Stimulated activated naive CD8-positive, alpha-beta T cell treated with anti-CD3 and anti-CD28 coated beads, Interleukin-15, Interleukin-2, amounts not matched to agents 100 U/mL and 50 U/mL, for 24 hours (primary cell): Measurements from ENCODE around the gene GJB5.
"Not testable (repeated sequence)": the region's sequence is repeated elsewhere in the genome, so short reads cannot be mapped to it uniquely, and the experiment has no call there.

Source experiments
- ATAC-seq: fragments of 150-1000 bp; cut with Tn5 transposase; one replicate; pipeline ENCODE4 v1.10.0; 2021
- DNase-seq: peaks from one replicate; pipeline ENCODE4 v3.0.0; 2021

Gene GJB5

DNA sequence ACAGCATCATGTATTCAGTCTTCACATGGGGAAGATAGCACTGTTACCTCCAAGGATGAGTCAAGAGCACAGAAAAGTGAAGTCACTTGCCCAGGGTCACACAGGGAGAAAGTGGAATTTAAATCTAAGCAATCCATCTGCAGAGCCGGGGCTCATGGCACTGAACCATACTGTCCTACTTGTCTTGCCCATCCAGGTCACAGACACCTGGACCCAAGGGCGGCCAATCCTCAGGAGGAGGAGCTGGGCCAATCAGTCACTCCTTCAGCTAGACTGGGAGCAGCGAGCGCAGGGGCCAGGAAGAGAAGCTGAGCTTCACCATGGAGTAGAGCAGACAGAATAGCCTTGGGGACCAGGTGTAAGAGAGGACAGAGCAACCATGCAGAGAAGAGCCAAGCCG, 9.2 kb upstream of the GJB5 start:
- no peak for ATAC-seq
- no peak for DNase-seq

DNA sequence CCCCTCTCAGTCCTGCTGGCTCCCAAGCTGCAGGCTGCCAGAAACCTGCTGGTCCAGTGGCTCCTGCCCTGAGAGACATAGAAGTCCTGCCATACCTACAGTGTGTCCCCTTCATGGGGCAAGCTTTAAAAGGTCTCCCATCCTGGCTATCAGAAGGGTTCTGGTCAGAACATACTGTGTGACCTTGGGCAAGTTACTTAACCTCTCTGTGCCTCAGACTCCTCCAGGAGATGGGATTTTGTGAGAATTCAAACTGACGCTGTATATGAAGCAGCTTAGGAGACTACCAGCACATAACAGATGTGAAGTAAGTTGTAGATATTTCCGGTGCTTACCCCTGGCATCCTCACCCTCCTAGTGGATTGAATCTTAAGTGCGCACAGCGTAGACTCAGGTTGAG, 8.7 kb upstream of the GJB5 start:
- ATAC-seq (no peak), DNase-seq (no peak)

DNA sequence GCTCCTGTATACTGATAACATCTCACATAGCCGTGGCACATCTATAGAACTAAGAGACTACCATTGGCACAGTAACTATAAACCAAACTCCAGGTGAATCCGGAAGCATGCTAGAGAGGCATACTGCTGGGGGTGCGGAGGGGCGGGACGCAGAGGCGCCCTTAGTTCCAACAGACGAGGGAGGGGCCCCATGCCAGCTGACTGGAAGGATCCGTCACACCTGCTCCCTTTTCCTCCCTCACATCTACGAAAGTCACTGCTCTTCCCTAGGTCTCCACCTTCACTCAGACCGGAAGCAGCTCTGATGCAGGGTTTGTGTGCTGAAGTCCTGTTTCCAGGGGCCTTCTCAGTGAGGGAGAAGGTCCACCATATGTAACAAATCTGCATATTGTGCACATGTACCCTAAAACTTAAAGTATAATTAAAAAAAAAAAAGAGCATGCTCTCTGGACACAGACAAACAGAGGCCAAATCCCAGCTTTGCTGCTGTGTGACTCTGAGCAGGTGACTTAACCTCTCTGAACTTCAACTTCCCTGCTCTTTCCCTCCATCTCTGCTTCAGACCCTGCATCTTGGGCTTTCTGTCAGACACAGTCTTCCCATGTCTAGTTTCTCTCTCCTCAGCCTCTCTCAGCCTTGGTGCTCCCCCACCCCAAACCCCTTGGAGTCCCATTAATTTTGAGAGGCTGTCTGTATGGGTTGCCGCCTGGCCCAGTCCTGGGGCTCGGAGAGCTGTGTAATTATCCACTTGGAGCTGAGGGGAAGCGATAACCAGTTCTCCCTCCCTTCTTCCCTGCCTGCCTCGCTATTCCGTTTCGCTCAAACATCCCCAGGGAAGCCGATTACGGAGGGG, 7.8 kb upstream of the GJB5 start:
- ATAC-seq (no peak), DNase-seq (no peak)

DNA sequence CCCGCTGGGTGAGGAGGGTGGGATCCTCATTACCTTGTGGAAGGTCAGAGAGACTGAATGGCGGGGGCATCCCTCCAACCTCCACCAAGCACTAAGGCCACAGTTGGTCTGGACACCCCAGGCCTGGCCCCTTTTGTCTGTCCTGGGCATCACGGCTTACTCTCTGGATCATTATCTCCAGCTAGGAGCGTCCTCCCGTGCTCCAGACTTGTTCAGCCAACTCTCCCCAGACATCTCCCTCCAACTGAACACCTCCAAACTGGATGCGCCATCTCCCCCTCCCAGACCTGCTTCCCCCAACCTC, 7.3 kb upstream of the GJB5 start:
- no peak for ATAC-seq

DNA sequence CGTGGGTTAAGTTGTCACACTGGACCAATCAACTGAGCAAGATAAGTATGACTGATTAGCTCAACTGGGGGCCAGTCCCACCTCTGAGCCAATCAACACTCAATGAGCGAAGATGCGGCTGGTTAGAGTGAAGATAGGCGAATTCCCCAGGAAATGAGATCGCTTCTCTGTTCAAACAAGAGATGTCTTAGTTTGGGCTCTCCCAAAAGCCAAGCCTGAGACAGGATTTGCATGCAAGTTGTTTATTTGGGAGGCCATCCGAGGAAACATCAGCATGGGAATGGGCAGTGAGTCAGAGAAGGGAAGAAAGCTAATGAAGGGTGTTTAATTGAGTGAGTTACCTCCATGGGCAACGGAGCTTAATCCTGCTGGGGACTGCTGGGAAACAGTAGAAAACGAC, 4.9 kb upstream of the GJB5 start:
- ATAC-seq = no peak
- no peak for DNase-seq

More for the DNA sequence above, 7.3 kb upstream of the GJB5 start:
- no peak for DNase-seq

DNA sequence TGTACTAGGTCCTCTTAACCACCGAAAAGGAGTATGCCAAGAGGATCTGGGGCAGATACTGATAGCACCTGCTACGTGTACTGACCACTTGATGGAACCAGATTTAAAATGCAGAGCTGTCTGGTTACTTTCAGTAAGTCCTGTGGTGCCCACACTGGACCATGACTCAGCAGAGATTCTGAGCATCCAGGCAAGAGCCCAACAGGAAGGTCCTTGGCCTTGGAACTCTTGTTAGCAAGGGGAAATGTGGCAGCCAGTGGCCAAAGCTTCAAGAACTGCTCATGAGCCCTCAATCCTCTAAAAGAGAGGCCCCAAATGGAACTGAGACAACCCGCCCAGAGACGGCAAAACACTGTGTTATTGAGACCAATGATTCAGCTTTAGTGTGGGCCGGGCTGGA, 4.2 kb upstream of the GJB5 start:
- ATAC-seq (no peak), DNase-seq (no peak)

DNA sequence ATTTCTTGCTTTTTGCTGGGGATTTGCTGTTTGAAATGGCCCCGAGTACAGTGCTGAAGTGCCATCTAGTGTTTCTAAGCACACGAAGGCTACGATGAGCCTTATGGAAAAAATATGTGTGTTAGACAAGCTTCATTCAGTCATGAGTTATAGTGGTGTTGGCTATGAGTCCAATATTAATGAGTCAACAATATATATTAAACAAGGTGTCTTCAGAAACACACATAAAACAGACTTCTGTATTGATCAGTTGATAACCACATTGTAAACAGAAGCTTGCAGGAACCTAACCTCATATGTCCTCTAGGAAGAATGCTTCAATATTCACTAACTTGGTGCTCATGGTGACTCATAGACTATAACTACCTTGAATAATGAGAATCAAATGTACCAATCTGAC, 1.7 kb upstream of the GJB5 start:
- no peak for ATAC-seq

DNA sequence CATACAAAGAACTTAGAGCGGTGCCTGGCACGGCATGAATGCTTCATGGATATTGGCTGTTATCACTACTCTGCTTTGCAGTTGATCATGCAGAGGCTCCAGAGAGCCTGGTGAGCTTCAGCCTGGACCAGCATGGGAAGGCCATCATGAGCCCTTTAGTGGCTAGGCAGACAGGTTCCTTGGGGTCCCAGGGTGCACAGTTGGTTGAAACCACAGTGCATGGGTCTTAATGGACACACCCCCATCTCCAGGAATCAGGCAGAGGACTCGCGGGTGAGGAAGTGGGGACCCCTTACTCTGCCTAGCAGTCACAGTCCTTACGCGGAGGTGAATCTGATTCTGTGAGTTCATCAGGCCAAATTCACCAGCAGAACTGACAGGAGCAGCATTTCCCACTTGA, 1.1 kb downstream of the GJB5 start:
- DNase-seq = no peak

More for the DNA sequence above, 1.7 kb upstream of the GJB5 start:
- no peak for DNase-seq

DNA sequence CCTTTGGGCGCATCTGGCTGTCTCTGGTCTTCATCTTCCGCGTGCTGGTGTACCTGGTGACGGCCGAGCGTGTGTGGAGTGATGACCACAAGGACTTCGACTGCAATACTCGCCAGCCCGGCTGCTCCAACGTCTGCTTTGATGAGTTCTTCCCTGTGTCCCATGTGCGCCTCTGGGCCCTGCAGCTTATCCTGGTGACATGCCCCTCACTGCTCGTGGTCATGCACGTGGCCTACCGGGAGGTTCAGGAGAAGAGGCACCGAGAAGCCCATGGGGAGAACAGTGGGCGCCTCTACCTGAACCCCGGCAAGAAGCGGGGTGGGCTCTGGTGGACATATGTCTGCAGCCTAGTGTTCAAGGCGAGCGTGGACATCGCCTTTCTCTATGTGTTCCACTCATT, 2.5 kb downstream of the GJB5 start:
- no peak for DNase-seq
- ATAC-seq = no peak

More for the DNA sequence above, 1.1 kb downstream of the GJB5 start:
- ATAC-seq = no peak

DNA sequence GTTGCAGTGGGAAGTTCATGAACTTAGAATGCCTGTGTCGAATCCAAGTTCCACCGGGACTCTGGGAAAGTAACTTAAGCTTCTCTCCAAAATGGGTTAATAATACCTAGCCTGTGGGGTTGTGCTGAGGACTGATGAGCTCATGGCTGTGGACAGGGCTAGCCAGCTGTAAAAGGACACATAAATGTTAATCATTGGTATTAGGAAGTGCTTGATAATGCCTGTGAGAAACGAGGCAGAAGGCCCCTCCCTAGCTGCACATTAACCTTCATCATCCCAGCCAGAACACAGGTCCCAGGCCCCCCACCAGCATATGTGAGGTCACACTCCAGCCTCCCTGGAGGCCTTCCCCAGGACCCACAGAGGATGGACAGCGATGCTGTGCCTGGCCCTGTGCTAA, 3.9 kb downstream of the GJB5 start:
- ATAC-seq (no peak), DNase-seq (no peak)

DNA sequence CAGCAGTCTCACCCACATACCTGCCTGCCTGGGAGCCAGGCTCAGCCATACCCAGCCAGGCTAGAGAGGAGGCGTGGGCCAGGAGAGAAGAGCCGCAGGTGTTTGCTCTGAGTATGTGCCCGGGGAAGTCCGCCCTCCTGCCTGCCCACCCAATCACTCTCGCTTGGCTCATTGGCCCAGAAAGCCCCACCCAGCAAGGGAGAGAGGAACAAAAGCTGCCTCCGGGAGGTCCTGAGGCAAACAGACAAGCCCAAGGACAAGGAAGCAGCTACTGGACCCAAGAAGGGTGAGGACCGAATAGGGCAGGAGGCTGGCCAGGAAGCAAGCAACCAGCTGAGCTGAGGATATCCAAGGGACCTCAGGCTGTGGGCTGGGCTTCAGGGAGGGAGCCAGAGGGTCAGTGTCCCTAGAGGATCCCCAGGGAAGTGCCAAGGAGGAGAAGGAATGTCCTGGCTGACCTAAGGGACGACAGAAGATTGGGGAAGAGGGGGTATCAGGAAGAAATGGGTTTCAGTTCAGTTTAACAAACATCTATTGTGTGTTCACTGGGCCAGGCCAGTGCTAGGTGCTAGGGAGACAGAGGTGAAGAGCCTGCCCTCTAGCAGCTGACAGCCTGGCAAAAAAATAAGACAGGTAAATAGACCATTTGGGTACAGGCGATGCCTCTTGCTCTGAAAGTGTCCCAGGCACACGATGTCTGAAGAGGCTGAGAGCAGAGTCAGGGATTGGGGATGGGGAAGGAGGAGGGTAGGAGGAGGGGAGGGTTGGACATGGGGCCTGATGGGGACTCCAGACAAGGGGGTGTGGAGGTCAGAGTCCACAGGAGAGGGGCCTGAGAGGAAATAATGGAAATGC, 4.9 kb downstream of the GJB5 start, which contains the start of gene GJB4:
GJB4 (plus strand) TSS at position 238 of the 855 bp plus-strand sequence. CDS start 1,515 bp downstream, outside the sequence.
- ATAC-seq = no peak
- DNase-seq = no peak

DNA sequence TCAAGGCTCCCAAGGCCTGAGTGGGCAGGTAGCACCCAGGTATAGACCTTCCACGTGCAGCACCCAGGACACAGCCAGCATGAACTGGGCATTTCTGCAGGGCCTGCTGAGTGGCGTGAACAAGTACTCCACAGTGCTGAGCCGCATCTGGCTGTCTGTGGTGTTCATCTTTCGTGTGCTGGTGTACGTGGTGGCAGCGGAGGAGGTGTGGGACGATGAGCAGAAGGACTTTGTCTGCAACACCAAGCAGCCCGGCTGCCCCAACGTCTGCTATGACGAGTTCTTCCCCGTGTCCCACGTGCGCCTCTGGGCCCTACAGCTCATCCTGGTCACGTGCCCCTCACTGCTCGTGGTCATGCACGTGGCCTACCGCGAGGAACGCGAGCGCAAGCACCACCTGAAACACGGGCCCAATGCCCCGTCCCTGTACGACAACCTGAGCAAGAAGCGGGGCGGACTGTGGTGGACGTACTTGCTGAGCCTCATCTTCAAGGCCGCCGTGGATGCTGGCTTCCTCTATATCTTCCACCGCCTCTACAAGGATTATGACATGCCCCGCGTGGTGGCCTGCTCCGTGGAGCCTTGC, 6.4 kb downstream of the GJB5 start:
- no peak for DNase-seq
- ATAC-seq = no peak

DNA sequence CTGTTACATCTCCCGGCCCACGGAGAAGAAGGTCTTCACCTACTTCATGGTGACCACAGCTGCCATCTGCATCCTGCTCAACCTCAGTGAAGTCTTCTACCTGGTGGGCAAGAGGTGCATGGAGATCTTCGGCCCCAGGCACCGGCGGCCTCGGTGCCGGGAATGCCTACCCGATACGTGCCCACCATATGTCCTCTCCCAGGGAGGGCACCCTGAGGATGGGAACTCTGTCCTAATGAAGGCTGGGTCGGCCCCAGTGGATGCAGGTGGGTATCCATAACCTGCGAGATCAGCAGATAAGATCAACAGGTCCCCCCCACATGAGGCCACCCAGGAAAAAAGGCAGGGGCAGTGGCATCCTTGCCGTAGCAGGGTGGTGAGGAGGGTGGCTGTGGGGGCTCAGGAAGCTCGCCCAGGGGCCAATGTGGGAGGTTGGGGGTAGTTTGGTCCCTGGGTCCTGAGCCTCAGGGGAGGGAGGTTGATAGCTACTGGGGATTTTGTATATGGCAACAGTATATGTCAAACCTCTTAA, 7.0 kb downstream of the GJB5 start:
- DNase-seq = no peak
- no peak for ATAC-seq

DNA sequence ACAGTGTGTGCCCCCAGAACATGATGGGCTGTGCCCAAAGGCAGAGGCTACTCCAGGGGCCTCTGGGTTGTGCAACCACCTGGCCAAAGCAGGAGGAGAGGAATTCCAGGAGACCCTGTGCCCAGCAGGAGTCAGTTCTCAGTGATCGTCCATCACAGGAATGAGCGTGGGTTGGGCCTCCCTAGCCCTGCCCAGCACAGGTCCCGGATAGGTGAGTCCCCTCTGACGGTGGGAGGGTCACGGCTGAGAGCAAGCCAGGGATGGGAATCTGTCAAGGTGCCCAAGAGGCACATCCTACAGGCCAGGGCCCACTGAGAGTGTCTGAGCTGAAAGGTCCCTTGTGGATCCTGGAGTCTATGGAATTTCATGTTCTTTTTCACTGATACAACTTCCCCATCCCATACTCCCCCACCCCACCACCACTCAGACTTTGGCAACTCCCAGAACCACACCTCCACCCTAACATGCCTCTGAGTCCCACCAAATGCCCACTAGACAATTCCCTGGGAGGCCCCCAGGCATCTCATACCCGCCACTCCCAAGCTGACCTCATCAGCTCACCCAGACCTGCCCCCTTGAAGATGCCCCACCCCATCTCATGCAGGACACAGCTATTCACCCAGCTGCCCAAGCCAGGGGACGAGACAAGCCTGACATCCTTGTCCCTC, 7.8 kb downstream of the GJB5 start:
- ATAC-seq = no peak
- no peak for DNase-seq

DNA sequence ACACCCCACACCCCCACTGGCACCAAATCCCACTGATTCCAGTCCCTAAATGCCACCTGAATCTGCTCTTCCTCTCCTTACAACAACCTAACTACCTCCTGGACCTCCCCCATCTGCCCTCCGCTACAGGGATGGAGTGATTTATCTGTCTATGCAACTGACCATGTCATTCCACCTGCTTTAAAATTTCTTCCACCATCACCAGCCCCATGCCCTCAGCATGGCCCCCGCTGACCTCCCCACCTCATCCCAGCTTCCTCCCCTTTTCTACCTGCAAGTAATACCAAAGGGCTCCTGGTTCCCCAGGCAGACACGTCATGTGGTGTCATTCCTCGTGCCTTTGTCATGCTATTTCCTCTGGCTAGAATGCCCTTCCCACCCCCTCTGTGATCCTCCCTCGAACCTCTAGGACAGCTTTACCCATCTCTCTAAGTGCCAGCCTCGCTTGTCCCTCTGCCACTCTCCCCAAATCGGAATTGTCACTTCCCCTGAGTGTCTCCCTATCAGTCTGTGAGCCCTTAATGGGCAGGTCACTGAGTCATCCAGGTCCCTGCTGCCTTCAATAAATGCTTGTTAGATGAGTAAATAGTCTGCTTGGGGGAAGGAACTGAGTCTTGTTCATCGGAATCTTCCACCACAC, 8.4 kb downstream of the GJB5 start:
- no peak for ATAC-seq
- no peak for DNase-seq

DNA sequence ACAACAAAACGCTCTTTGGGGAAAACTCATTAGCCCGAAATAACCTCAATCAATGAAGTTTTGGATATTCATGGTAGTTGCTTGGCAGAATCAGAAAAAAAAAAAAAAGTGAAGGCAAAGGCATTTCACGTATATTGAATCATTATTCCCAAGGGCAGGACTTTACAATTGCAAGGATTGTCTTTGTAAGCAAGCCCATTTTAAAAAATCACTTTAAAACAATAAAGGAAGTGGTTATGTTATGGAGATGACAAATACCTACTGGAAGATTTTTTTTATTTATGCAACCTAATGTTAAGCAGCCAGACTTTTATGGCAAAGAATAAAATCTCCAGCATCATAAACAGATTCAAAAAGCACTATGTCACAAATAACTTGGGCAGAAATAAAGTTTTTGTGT, 14.0 kb downstream of the GJB5 start:
- DNase-seq (no peak), ATAC-seq (no peak)

DNA sequence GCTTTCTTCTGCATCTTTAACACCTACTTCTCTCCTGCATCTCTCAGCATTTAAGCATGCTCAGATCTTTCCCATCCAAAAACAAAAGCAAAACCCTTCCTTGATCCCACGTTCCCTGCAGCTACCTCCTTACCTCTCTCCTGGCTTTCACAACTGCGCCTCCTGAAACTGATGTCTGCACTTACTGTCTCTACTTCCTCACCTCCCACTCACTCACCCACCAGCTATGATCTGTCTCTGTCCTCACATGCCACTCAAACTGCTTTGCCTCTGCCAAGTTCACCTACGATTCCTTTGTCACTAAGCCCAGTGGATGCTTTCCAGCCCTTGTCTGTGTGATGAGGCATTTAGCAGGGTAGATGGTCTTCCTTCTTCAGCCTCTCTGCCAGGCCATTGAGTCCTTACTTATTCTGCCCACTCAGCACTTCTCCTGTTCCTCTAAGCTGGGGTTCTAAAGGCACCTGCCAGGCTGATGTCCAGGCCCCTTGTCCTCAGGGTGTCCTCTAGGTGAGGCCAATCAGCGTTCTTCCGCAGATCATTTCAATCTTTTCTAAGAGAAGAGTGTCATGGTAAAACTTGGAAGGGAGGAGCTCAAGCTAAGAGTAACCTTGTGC, 16.2 kb downstream of the GJB5 start:
- DNase-seq (no peak), ATAC-seq (no peak)

DNA sequence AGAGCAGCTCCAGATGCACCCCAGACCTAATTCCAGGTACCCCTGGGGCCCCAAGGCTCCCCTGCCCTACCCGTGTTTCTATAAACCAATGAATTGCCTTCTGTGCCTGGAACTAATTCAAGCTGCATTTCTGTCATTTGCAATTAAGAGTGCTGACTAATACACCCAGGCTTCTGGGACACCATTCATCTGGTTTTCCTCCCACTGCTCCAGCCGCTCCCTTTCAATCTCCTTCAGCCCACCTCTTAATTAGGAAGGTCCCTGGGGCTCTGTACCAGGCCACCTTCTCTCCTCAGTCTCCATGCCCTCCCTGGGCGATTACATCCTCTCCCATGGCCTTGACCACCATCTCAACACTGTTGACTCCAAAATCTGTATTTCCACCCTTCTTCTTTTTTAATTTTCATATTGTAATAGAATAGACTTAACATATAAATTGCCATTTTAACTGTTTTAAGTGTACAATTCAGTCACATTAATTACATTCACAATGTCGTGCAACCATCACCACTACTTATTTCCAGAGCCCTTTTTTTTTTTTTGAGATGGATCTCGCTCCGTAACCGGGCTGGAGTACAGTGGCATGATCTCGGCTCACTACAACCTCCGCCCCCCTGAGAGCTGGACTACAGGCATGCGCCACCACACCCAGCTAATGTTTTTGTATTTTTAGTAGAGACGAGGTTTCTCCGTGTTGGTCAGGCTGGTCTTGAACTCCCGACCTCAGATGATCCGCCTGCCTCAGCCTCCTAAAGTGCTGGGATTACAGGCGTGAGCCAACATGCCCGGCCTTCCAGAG, 16.9 kb downstream of the GJB5 start:
- ATAC-seq (no peak), DNase-seq (no peak)

DNA sequence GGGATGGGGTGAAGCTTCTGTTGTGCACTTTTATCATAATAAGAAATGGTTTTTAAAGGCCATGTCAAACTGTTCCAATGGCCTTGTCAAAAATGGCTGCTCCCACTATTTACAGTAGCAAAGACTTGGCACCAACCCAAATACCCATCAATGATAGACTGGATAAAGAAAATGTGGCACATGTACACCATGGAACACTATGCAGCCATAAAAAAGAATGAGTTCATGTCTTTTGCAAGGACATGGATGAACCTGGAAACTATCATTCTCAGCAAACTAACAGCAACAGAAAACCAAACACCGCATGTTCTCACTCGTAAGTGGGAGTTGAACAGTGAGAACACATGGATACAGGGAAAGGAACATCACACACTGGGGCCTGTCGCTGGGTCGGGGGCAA, 18.3 kb downstream of the GJB5 start:
- not testable (repeated sequence) for ATAC-seq, DNase-seq

DNA sequence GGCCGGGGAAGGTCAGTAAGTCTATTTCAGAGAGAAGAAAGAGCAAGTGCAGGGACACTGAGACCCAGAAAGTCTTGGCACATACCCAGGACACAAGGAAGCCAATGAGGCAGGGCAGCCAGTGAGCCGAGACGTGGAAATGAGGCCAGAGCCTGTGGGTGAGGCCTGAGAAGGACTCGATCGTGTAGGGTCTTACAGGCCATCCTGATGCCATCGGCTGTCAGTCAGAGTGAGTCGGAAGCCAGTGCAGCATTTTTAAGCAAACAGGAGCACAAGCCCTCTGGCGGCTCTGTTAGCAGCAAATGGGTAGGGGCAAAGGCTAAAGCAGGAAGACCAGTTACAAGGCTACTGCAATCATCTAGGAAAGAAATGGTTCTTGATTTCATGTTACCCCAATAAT, 20.1 kb downstream of the GJB5 start:
- DNase-seq (no peak), ATAC-seq (no peak)
